SK-N-SH (cell line): ENCODE measurements around the gene WSB2.

Experiments
- CHD2 ChIP-seq: fragments of 150-350 bp; IDR thresholded peaks from 2 replicates; pipeline ENCODE4 v1.6.1; 2018; ENCODE audit warnings: low read length; ENCODE audit not compliant: partially characterized antibody
- CTCF ChIP-seq: fragments of 200-600 bp; sonication (generic); IDR thresholded peaks from 2 replicates; pipeline ENCODE4 v1.6.1; 2017; ENCODE audit warnings: antibody characterized with exemption, mild to moderate bottlenecking, moderate library complexity
- EP300 ChIP-seq, 2 experiments: IDR thresholded peaks; 2 replicates each; pipeline versions ENCODE4 v1.4.0 to v1.6.1; 2012; ENCODE audit warnings: borderline replicate concordance in 1 of 2, low read depth in 1 of 2, low read length in 1 of 2
- GABPA ChIP-seq: IDR thresholded peaks from 2 replicates; pipeline ENCODE4 v1.4.0; 2012; ENCODE audit warnings: low read depth, mild to moderate bottlenecking
- JUND ChIP-seq: IDR thresholded peaks from 2 replicates; pipeline ENCODE4 v1.4.0; 2012
- MAX ChIP-seq: IDR thresholded peaks from 2 replicates; pipeline ENCODE4 v1.4.0; 2012; ENCODE audit warnings: low read depth
- MEF2A ChIP-seq: IDR thresholded peaks from 2 replicates; pipeline ENCODE4 v1.4.0; 2012; ENCODE audit warnings: low read depth, borderline replicate concordance
- MXI1 ChIP-seq: IDR thresholded peaks from 2 replicates; pipeline ENCODE4 v1.6.1; 2012; ENCODE audit warnings: mild to moderate bottlenecking, low read depth, low read length, improper control_type of control experiment
- POLR2AphosphoS5 ChIP-seq: IDR thresholded peaks from 2 replicates; pipeline ENCODE4 v1.6.1; 2012; ENCODE audit warnings: low read depth, low read length
- REST ChIP-seq: IDR thresholded peaks from 2 replicates; pipeline ENCODE4 v1.6.1; 2012; ENCODE audit warnings: mild to moderate bottlenecking, low read depth, low read length, moderate library complexity
- SIN3A ChIP-seq: IDR thresholded peaks from 2 replicates; pipeline ENCODE4 v1.6.1; 2012; ENCODE audit warnings: low read depth, mild to moderate bottlenecking, low read length, moderate library complexity, borderline replicate concordance
- TAF1 ChIP-seq: IDR thresholded peaks from 2 replicates; pipeline ENCODE4 v1.6.1; 2012; ENCODE audit warnings: low read depth, mild to moderate bottlenecking, low read length, moderate library complexity, borderline replicate concordance
- TEAD4 ChIP-seq: IDR thresholded peaks from 2 replicates; pipeline ENCODE4 v1.4.0; 2012; ENCODE audit warnings: mild to moderate bottlenecking, borderline replicate concordance; ENCODE audit not compliant: insufficient read depth
- USF1 ChIP-seq: IDR thresholded peaks from 2 replicates; pipeline ENCODE4 v1.4.0; 2012; ENCODE audit warnings: low read depth, borderline replicate concordance

- TF ChIP-seq JUND, result no peak
- TF ChIP-seq CTCF, result no peak
- no peak for TF ChIP-seq MXI1
- no peak for TF ChIP-seq CHD2
- no peak for TF ChIP-seq EP300 (IDR thresholded peaks at IDR 0.05; ENCODE audit: borderline replicate concordance in 1 of 2, low read depth in 1 of 2, low read length in 1 of 2)
- TF ChIP-seq POLR2AphosphoS5, result no peak
- TF ChIP-seq REST, result no peak
- no peak for TF ChIP-seq USF1
- no peak for TF ChIP-seq TEAD4
- TF ChIP-seq GABPA, result no peak
- TF ChIP-seq TAF1, result no peak
- no peak for TF ChIP-seq MAX
- TF ChIP-seq SIN3A, result no peak
- no peak for TF ChIP-seq MEF2A
Measured at GRCh38 chr12:118044075-118044474, 16.9 kb downstream of the WSB2 start.
